Sigmoid colon (tissue), 7 donors: ENCODE data around the gene TMOD1. TPM values are rescaled to one million over a fixed set of nuclear protein-coding genes. Genes with fewer than 3 reads are reported as not detected.
"Not testable (repeated sequence)": the region's sequence is repeated elsewhere in the genome, so short reads cannot be mapped to it uniquely, and the experiment has no call there.

Experiments used
- DNase-seq: peaks from one replicate; pipeline ENCODE4 v3.0.0-alpha.2; 2019
- H3K27ac ChIP-seq, 4 donors: fragments of 200-600 bp; sonication (generic); one replicate each; pipeline ENCODE4 v1.5.1; 2016 to 2019; ENCODE audit warnings: mild to moderate bottlenecking in 1 of 4
- H3K27me3 ChIP-seq, 3 donors: fragments of 200-600 bp; sonication (generic); one replicate each; pipeline ENCODE4 v1.5.1; 2019; ENCODE audit warnings: mild to moderate bottlenecking in 1 of 3
- H3K36me3 ChIP-seq, 4 donors: fragments of 200-600 bp; sonication (generic); one replicate each; pipeline ENCODE4 v1.5.1; 2016 to 2019
- H3K4me1 ChIP-seq, 4 donors: fragments of 200-600 bp; sonication (generic); one replicate each; pipeline ENCODE4 v1.5.1; 2017 to 2019
- H3K4me3 ChIP-seq, 4 donors: fragments of 200-600 bp; sonication (generic); one replicate each; pipeline ENCODE4 v1.5.1; 2017 to 2019; ENCODE audit warnings: mild to moderate bottlenecking in 2 of 4, moderate library complexity in 1 of 4
- H3K9me3 ChIP-seq, 4 donors: fragments of 200-600 bp in 3 of 4; sonication (generic) in 3 of 4; one replicate each; pipeline versions ENCODE4 v1.5.1 to v1.6.1; 2013 to 2019
- CTCF ChIP-seq, 4 experiments: fragments of 450-650 bp in 3 of 4; fragments of 200-600 bp in 1 of 4; IDR thresholded peaks; one replicate each; pipeline ENCODE4 v1.5.1; 2016 to 2019; ENCODE audit warnings: antibody characterized with exemption in 4 of 4, mild to moderate bottlenecking in 3 of 4, moderate library complexity in 2 of 4
- EP300 ChIP-seq, 4 donors: sonication (generic); formaldehyde crosslinking; IDR thresholded peaks; one replicate each; pipeline ENCODE4 v1.6.1; 2017; ENCODE audit warnings: antibody characterized with exemption in 4 of 4
- POLR2A ChIP-seq, 2 donors: fragments of 450-650 bp; IDR thresholded peaks; one replicate each; pipeline ENCODE4 v1.6.1; 2016; ENCODE audit warnings: antibody characterized with exemption in 2 of 2, mild to moderate bottlenecking in 2 of 2, moderate library complexity in 2 of 2
- POLR2AphosphoS5 ChIP-seq, 4 donors: sonication (generic); formaldehyde crosslinking; IDR thresholded peaks; one replicate each; pipeline ENCODE4 v1.6.1; 2017; ENCODE audit warnings: antibody characterized with exemption in 4 of 4
- WGBS, 2 donors: extraction: QIAGEN DNeasy Blood & Tissue Kit; methylation state at CpG; one replicate each; pipeline ENCODE4 v1.1.7; 2013; 5-methylcytosine and 5-hydroxymethylcytosine counted together
- intact Hi-C: fragments of 100-400 bp; cut with DNase I; formaldehyde crosslinking; loops from one replicate; pipeline ENCODE4 v1.15.1; 2023
- polyA plus RNA-seq, 3 donors: library from polyadenylated mRNA; stranded (reverse); fragments of 200-250 nt; gene quantifications; one replicate each; pipeline ENCODE4 v1.2.3, GENCODE V29; 2013
- total RNA-seq, 4 donors: library from RNA; depleted of rRNA; stranded (reverse); fragments of >200 nt; gene quantifications; one replicate each; pipeline ENCODE4 v1.1.0, GENCODE V29; 2016
- donor health status: healthy with polysubstance abuse.
- donor health status: Bipolar disorder and iron deficiency.
- donor health status: healthy.

Gene TMOD1
- total RNA-seq (10 to 100 TPM; 28.5 to 56.8 (median 38.5) TPM), polyA plus RNA-seq (1 to 10 TPM; 1.6 to 5.8 (median 4.2) TPM)

- DNase-seq: peak; percentile 86
- intact Hi-C loops: loop anchor here (2.0 kb wide), 1 partner anchor 29 kb away; no protein-coding TSS in a partner anchor
- no peaks in the 10 kb centered on the region for H3K9me3 ChIP-seq
- H3K36me3 ChIP-seq: peaks cover 0 to 6% (median 0%) of the 10 kb centered on the region in 4 donors
- WGBS, 2 donors: 1% methylated on average over 83 to 86 of the region's 87 CpGs
- TF ChIP-seq POLR2AphosphoS5 (IDR thresholded peaks at IDR 0.05) (peak in 2 of 4 donors; percentile 7 to 34), CTCF (IDR thresholded peaks at IDR 0.05) (no peak), POLR2A (IDR thresholded peaks at IDR 0.05) (peak in 1 of 2 donors; percentile 35)
- H3K4me3 ChIP-seq: peak within 1 kb of the TSS; percentile 78 to 96 (median 86)
- peaks cover 0 to 36% (median 34%) of the 10 kb centered on the region in 4 donors for H3K4me1 ChIP-seq
- no peaks in the 10 kb centered on the region for H3K27me3 ChIP-seq
- peak within 1 kb of the TSS; percentile 84 to 92 (median 92) for H3K27ac ChIP-seq
These were observed at the start of gene TMOD1 for GRCh38 chr9:97501177-97501971. TMOD1 (plus strand) TSS chr9:97501666; CDS start chr9:97524189, 22,523 bp downstream.

- H3K9me3 ChIP-seq, intact Hi-C loops, H3K4me1 ChIP-seq, H3K27me3 ChIP-seq, DNase-seq, H3K4me3 ChIP-seq, H3K27ac ChIP-seq, H3K36me3 ChIP-seq: not testable (repeated sequence)
- WGBS, 2 donors: 98% methylated on average over 3 of the region's 3 CpGs
These were observed 47.9 kb upstream of the TMOD1 start for GRCh38 chr9:97453573-97453972.

DNA sequence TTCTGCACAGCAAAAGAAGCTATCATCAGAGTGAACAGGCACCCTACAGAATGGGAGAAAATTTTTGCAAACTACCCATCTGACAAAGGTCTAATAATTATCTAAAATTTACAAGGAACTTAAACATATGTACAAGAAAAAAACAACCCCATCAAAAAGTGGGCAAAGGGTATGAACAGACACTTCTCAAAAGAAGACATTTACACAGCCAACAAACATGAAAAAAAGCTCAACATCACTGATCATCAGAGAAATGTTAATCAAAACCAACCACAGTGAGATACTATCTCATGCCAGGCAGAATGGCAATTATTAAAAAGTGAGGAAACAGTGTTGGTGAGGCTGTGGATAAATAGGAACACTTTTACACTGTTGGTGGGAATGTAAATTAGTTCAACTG is 44.6 kb upstream of the TMOD1 start:
- H3K27ac ChIP-seq, intact Hi-C loops, H3K9me3 ChIP-seq, H3K36me3 ChIP-seq, DNase-seq, H3K27me3 ChIP-seq, H3K4me3 ChIP-seq, H3K4me1 ChIP-seq: not testable (repeated sequence)

DNA sequence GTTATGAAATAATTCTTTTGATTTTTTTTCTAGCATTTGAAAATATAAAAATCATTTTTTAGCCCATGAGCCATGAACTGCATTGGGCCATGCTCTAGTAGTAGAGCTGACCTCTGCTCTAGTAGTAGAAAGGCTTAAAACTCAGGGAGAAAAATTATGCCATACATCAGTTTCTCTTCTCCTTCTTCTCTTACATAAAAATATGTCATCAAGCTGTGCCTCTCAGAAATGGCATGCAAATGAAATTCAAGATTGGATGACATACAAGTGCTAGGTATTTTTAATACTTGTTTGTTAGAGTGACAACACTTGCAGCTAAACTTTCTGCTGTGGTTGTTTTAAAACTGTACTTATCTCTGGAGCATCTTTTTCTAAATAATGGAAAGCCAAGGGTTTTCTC is 42.1 kb upstream of the TMOD1 start:
- Histone ChIP-seq H3K36me3 (peaks cover 0 to 7% (median 0%) of the 10 kb centered on the region in 4 donors), H3K4me3 (no peak overlapping the region)
- DNase-seq: no peak

GRCh38 chr9:97462159-97462558 is 39.3 kb upstream of the TMOD1 start:
- WGBS, 2 donors: 92% methylated on average over 3 of the region's 3 CpGs

More for the DNA sequence above, 42.1 kb upstream of the TMOD1 start:
- intact Hi-C loops: no loop called here
- H3K4me1 ChIP-seq: no peaks in the 10 kb centered on the region
- TF ChIP-seq POLR2AphosphoS5 (IDR thresholded peaks at IDR 0.05) (no peak), EP300 (IDR thresholded peaks at IDR 0.05) (no peak), POLR2A (IDR thresholded peaks at IDR 0.05) (no peak), CTCF (IDR thresholded peaks at IDR 0.05) (no peak)
- no peak overlapping the region for H3K27ac ChIP-seq
- no peaks in the 10 kb centered on the region for H3K27me3 ChIP-seq
- no peaks in the 10 kb centered on the region for H3K9me3 ChIP-seq

DNA sequence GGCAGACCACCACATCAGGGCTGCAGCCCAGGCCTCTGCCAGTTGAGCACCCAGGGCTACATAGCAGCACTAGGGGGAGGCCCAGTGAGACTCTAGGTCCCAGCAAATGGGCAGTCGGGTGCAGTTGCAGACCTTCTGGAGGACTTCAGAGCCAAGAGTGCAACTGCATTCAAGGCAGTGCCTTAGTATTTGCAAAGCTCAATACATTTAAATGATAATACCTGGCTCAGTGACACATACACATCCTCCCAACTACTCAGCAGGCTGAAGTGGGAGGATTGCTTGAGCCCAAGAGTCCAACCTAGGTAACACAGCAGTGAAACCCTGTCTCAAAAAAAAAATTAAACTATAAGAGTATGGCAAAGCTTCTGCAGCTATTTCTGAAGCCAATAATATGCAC is 38.6 kb upstream of the TMOD1 start:
- Histone ChIP-seq H3K27me3 (no peaks in the 10 kb centered on the region), H3K4me3 (no peak overlapping the region), H3K36me3 (peaks cover 0 to 27% (median 2%) of the 10 kb centered on the region in 4 donors), H3K4me1 (no peaks in the 10 kb centered on the region), H3K9me3 (no peaks in the 10 kb centered on the region), H3K27ac (no peak overlapping the region)
- intact Hi-C loops: no loop called here
- WGBS, 2 donors: 95 to 96% methylated on average over 1 of the region's 1 CpG
- DNase-seq: no peak
- TF ChIP-seq POLR2AphosphoS5 (IDR thresholded peaks at IDR 0.05) (no peak), POLR2A (IDR thresholded peaks at IDR 0.05) (no peak), CTCF (IDR thresholded peaks at IDR 0.05) (no peak), EP300 (IDR thresholded peaks at IDR 0.05) (no peak)

More at GRCh38 chr9:97462159-97462558, 39.3 kb upstream of the TMOD1 start:
- Histone ChIP-seq H3K4me1 (no peaks in the 10 kb centered on the region), H3K9me3 (no peaks in the 10 kb centered on the region), H3K27me3 (no peaks in the 10 kb centered on the region), H3K4me3 (no peak overlapping the region), H3K27ac (no peak overlapping the region), H3K36me3 (peaks cover 0 to 27% (median 2%) of the 10 kb centered on the region in 4 donors)
- no peak for TF ChIP-seq POLR2AphosphoS5 (IDR thresholded peaks at IDR 0.05)
- TF ChIP-seq POLR2A (IDR thresholded peaks at IDR 0.05): no peak
- no peak for TF ChIP-seq EP300 (IDR thresholded peaks at IDR 0.05)
- intact Hi-C loops: no loop called here
- no peak for DNase-seq
